Mesothelial cell of epicardium (in vitro differentiated cells): Measurements from ENCODE around the gene DYSF. TPM values are rescaled to one million over a fixed set of nuclear protein-coding genes. Genes with fewer than 3 reads are reported as not detected.

Source experiments
- DNase-seq, 2 experiments: peaks; one replicate each; pipeline ENCODE4 v3.0.0; 2021; ENCODE audit warnings: low spot score in 2 of 2; ENCODE audit not compliant: unreplicated experiment in 2 of 2
- H3K27ac Mint-ChIP-seq: 2 replicates; pipeline ENCODE4 v1.8.0; 2021; ENCODE audit warnings: mixed read lengths
- H3K27me3 Mint-ChIP-seq: 2 replicates; pipeline ENCODE4 v1.8.0; 2021; ENCODE audit warnings: low read depth, mixed read lengths
- H3K36me3 Mint-ChIP-seq: 2 replicates; pipeline ENCODE4 v1.8.0; 2021; ENCODE audit warnings: mixed read lengths
- H3K4me1 Mint-ChIP-seq: 2 replicates; pipeline ENCODE4 v1.8.0; 2021; ENCODE audit warnings: mixed read lengths
- H3K4me3 Mint-ChIP-seq: 2 replicates; pipeline ENCODE4 v1.8.0; 2021; ENCODE audit warnings: mild to moderate bottlenecking, moderate library complexity, mixed read lengths
- H3K9me3 Mint-ChIP-seq: 2 replicates; pipeline ENCODE4 v1.8.0; 2021; ENCODE audit warnings: mixed read lengths
- total RNA-seq: library from RNA; stranded (reverse); gene quantifications from 3 replicates; pipeline ENCODE4 v1.2.1, GENCODE V29; 2021
- TF ChIP-seq, protein P1 (sequence below): fragments of 200-600 bp; sonication (generic); IDR thresholded peaks from one replicate; pipeline ENCODE4 v1.5.0; 2021; ENCODE audit warnings: antibody characterized with exemption; ENCODE audit not compliant: unreplicated experiment

DYSF gene
- total RNA-seq, 1 donor from 2014 or later = 0.96 TPM

- Mint-ChIP-seq H3K9me3 (peaks cover 22% of the 10 kb centered on the region), H3K4me3 (no peak overlapping the region), H3K27me3 (peaks cover 8% of the 10 kb centered on the region), H3K4me1 (no peaks in the 10 kb centered on the region), H3K36me3 (peaks cover 29% of the 10 kb centered on the region), H3K27ac (no peak overlapping the region)
- TF ChIP-seq, protein P1, sequence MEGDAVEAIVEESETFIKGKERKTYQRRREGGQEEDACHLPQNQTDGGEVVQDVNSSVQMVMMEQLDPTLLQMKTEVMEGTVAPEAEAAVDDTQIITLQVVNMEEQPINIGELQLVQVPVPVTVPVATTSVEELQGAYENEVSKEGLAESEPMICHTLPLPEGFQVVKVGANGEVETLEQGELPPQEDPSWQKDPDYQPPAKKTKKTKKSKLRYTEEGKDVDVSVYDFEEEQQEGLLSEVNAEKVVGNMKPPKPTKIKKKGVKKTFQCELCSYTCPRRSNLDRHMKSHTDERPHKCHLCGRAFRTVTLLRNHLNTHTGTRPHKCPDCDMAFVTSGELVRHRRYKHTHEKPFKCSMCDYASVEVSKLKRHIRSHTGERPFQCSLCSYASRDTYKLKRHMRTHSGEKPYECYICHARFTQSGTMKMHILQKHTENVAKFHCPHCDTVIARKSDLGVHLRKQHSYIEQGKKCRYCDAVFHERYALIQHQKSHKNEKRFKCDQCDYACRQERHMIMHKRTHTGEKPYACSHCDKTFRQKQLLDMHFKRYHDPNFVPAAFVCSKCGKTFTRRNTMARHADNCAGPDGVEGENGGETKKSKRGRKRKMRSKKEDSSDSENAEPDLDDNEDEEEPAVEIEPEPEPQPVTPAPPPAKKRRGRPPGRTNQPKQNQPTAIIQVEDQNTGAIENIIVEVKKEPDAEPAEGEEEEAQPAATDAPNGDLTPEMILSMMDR = no peak
- no peak for DNase-seq
Observed at GRCh38 chr2:71446505-71446904, 6.9 kb upstream of the DYSF start.

DNA sequence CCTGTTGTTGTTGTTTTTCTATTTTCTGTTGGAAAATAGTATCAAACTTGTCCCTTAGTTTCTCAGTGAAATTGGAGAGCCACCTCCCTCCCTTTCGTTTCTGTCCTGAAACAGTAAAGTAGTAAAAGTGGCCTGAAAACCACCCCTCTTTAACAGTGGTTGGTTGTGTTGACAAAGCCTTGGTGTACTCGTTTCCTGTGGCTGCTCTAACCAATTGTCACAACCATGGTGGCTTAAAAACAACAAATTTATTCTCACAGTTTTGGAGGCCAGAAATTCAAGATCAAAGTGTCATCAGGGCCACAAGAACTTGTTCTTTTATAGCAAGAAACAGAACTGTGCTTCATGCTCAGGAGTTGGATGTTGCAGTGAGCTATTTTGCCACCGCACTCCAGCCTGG is 4.0 kb upstream of the DYSF start:
- peaks cover 36% of the 10 kb centered on the region for H3K27me3 Mint-ChIP-seq
- H3K27ac Mint-ChIP-seq = no peak overlapping the region
- DNase-seq = no peak
- H3K36me3 Mint-ChIP-seq = peaks cover 9% of the 10 kb centered on the region
- no peak overlapping the region for H3K4me3 Mint-ChIP-seq
- peaks cover 12% of the 10 kb centered on the region for H3K9me3 Mint-ChIP-seq
- TF ChIP-seq, protein P1 = no peak
- peaks cover 2% of the 10 kb centered on the region for H3K4me1 Mint-ChIP-seq

GRCh38 chr2:71451705-71452104 is 1.7 kb upstream of the DYSF start:
- H3K9me3 Mint-ChIP-seq = no peaks in the 10 kb centered on the region
- H3K4me1 Mint-ChIP-seq = peaks cover 23% of the 10 kb centered on the region
- no peak for DNase-seq
- peaks cover 55% of the 10 kb centered on the region for H3K27me3 Mint-ChIP-seq
- TF ChIP-seq, protein P1 = no peak
- no peak overlapping the region for H3K4me3 Mint-ChIP-seq
- no peak overlapping the region for H3K27ac Mint-ChIP-seq
- H3K36me3 Mint-ChIP-seq = no peaks in the 10 kb centered on the region

- Mint-ChIP-seq H3K4me3 (no peak overlapping the region), H3K36me3 (no peaks in the 10 kb centered on the region), H3K27ac (no peak overlapping the region), H3K4me1 (peaks cover 23% of the 10 kb centered on the region), H3K9me3 (no peaks in the 10 kb centered on the region), H3K27me3 (peaks cover 55% of the 10 kb centered on the region)
- no peak for DNase-seq
- TF ChIP-seq, protein P1 = no peak
Observed at GRCh38 chr2:71452565-71452964, 796 bp upstream of the DYSF start.

DNA sequence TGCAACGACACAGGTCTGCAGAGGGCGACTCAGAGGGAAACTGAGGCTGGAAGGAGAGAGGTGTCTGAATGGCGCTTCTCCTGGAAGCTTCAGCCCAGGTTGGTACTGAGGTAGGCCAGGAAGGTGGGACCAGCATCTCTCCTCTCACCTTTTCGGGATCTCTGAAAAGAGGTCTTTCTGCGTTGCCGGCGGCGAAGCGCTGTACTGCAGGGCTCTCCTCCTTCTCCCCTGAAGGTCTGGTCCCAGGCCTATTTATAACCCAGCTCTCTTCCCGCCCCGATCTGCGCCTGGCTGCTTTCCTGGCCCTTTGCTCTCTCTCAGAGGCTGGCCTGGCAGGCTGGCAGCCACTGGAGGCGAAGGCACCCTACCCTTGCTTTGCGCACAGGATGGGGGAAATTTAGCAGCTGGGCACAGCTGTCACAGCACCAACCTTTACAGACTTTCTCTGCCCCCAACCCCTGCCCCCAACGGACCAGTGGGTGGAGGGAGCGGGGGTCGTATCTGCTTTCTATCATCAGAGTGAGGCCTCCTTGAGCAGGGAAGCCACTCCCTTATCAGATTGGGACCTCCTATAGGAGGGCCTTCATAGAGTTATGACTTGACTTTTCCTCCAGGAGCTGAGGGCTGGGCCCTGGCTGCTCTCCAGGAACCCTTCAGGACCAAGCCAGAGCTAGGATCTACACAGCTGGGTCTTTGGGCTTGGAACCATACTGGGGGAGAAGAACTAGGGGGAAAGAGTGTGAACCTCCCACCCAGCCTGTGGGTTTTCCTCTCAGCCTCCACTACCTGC is 1.1 kb downstream of the DYSF start:
- TF ChIP-seq, protein P1 = no peak
- H3K9me3 Mint-ChIP-seq = no peaks in the 10 kb centered on the region
- H3K27ac Mint-ChIP-seq = no peak overlapping the region
- H3K4me3 Mint-ChIP-seq = peak overlapping the region; percentile 43
- H3K4me1 Mint-ChIP-seq = peaks cover 23% of the 10 kb centered on the region
- peaks cover 55% of the 10 kb centered on the region for H3K27me3 Mint-ChIP-seq
- H3K36me3 Mint-ChIP-seq = no peaks in the 10 kb centered on the region
- no peak for DNase-seq
